GM12892 (cell line): ENCODE measurements around the gene AK8.

ENCODE experiments used
- POLR2A ChIP-seq: IDR thresholded peaks from 2 replicates; pipeline ENCODE4 v1.6.1; 2011; ENCODE audit warnings: low read depth, low read length, control low read depth
- POLR2AphosphoS5 ChIP-seq: IDR thresholded peaks from 2 replicates; pipeline ENCODE4 v1.6.1; 2011; ENCODE audit warnings: low read depth, low read length, control low read depth
- TAF1 ChIP-seq: IDR thresholded peaks from 2 replicates; pipeline ENCODE4 v1.6.1; 2011; ENCODE audit warnings: low read depth, mild to moderate bottlenecking, control low read depth, low read length, borderline replicate concordance

DNA sequence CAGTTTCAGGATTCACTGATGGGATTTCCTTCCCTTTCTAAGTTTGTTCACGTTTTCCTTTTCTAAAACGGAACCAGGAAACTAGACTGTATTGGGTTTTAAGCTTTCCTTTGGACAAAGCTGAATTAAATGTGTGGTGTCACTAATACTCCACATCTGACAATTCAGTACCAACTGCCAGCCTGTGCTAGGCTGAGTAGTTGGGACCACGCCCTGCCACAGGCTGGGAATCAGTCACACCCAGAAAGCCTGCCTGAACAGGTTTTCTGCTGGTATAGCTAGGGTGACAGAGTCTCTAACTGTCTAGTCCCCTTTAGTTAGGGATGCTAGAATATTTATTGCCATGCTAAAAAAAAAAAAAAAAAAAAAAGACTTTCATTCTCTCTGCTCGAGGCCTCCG, 16.3 kb upstream of the AK8 start:
- TF ChIP-seq POLR2A (no peak), POLR2AphosphoS5 (no peak), TAF1 (no peak)
